Right atrium auricular region (tissue), 2 donors: Measurements from ENCODE around the gene MYO1E. TPM values are rescaled to one million over a fixed set of nuclear protein-coding genes. Genes with fewer than 3 reads are reported as not detected.

ENCODE experiments used
- DNase-seq: peaks from one replicate; pipeline ENCODE4 v3.0.0-alpha.2; 2019; ENCODE audit warnings: low spot score
- H3K27ac ChIP-seq, 2 donors: fragments of 200-600 bp; sonication (generic); 1 replicate in 1 of 2; 2 replicates in 1 of 2; pipeline ENCODE4 v1.5.1; 2016 to 2019
- H3K27me3 ChIP-seq, 2 donors: fragments of 200-600 bp; sonication (generic); one replicate each; pipeline versions ENCODE4 v1.5.1 to v1.6.0; 2017 to 2019
- H3K36me3 ChIP-seq: fragments of 200-600 bp; sonication (generic); one replicate; pipeline ENCODE4 v1.5.1; 2016
- H3K4me1 ChIP-seq, 2 donors: fragments of 200-600 bp; sonication (generic); one replicate each; pipeline versions ENCODE4 v1.5.1 to v1.6.0; 2017 to 2019
- H3K4me3 ChIP-seq, 2 donors: fragments of 200-600 bp; sonication (generic); 1 replicate in 1 of 2; 2 replicates in 1 of 2; pipeline ENCODE4 v1.5.1; 2017 to 2019; ENCODE audit warnings: mild to moderate bottlenecking in 1 of 2, moderate library complexity in 1 of 2
- H3K9me3 ChIP-seq, 2 donors: fragments of 200-600 bp; sonication (generic); one replicate each; pipeline ENCODE4 v1.5.1; 2019
- total RNA-seq, 2 donors: library from RNA; depleted of rRNA; stranded (reverse); fragments of >200 nt; gene quantifications; one replicate each; pipeline ENCODE4 v1.1.0, GENCODE V29; 2016
- TF ChIP-seq, protein P1 (sequence below), 2 donors: fragments of 200-600 bp; sonication (generic); IDR thresholded peaks; one replicate each; pipeline ENCODE4 v1.5.1; 2019; ENCODE audit warnings: antibody characterized with exemption in 2 of 2

The MYO1E gene
- total RNA-seq, 2 donors from 2014 or later = 9.6 to 17.2 TPM

- Histone ChIP-seq H3K36me3 (no peaks in the 10 kb centered on the region), H3K9me3 (no peaks in the 10 kb centered on the region), H3K27me3 (no peaks in the 10 kb centered on the region), H3K27ac (no peak overlapping the region), H3K4me3 (no peak overlapping the region), H3K4me1 (peaks cover 0 to 4% of the 10 kb centered on the region in 2 donors)
- TF ChIP-seq, protein P1, sequence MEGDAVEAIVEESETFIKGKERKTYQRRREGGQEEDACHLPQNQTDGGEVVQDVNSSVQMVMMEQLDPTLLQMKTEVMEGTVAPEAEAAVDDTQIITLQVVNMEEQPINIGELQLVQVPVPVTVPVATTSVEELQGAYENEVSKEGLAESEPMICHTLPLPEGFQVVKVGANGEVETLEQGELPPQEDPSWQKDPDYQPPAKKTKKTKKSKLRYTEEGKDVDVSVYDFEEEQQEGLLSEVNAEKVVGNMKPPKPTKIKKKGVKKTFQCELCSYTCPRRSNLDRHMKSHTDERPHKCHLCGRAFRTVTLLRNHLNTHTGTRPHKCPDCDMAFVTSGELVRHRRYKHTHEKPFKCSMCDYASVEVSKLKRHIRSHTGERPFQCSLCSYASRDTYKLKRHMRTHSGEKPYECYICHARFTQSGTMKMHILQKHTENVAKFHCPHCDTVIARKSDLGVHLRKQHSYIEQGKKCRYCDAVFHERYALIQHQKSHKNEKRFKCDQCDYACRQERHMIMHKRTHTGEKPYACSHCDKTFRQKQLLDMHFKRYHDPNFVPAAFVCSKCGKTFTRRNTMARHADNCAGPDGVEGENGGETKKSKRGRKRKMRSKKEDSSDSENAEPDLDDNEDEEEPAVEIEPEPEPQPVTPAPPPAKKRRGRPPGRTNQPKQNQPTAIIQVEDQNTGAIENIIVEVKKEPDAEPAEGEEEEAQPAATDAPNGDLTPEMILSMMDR (IDR thresholded peaks at IDR 0.05) = no peak
- no peak for DNase-seq
Measured at GRCh38 chr15:59252137-59252536, 120.5 kb downstream of the MYO1E start.

DNA sequence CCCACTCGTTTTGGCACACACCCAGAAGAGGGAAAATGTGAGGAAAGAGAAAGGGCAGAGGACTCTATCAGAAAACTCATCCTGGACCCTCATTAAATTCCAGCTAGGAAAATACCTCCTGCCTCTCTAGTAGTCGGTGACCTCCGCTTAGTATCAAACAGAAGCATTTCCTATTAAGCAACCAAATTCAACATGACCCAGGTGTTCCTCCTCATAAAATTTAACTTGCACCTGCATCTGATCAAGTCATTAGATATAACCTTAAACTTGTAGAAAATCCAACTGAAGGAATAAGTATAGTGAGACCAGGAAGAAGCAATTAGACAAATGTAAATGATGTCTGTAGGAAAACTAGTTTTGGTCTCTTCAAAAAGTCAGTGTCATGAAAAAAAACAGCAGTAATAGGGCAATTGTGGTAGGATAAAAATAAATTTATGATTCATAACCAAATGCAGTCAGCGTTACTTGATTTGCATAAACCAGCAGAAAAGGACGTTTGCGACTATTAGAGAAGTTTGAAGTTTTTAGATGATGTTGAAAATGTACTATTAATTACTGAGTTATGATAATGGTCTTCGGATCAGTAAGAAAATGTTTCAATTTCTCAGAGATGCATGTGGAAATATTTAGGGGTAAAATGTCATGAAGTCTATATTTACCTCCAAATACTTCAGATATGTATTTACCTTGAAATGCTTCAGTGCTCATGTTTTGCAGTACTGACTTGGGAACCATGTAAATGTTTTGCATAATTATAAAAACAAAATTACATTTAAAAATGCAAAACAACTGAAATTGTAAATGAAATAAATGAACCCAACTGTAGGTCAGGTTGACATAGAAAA, 121.4 kb downstream of the MYO1E start:
- no peak for DNase-seq
- Histone ChIP-seq H3K36me3 (no peaks in the 10 kb centered on the region), H3K9me3 (no peaks in the 10 kb centered on the region), H3K4me3 (no peak overlapping the region), H3K4me1 (peaks cover 0 to 4% of the 10 kb centered on the region in 2 donors), H3K27ac (no peak overlapping the region), H3K27me3 (no peaks in the 10 kb centered on the region)
- TF ChIP-seq, protein P1 (IDR thresholded peaks at IDR 0.05) = no peak

GRCh38 chr15:59250249-59250648, 122.4 kb downstream of the MYO1E start:
- no peaks in the 10 kb centered on the region for H3K27me3 ChIP-seq
- no peaks in the 10 kb centered on the region for H3K9me3 ChIP-seq
- H3K27ac ChIP-seq = peak overlapping the region in 1 of 2 donors; percentile 12
- H3K36me3 ChIP-seq = no peaks in the 10 kb centered on the region
- H3K4me3 ChIP-seq = no peak overlapping the region
- H3K4me1 ChIP-seq = peaks cover 0 to 4% of the 10 kb centered on the region in 2 donors
- DNase-seq = no peak
- TF ChIP-seq, protein P1 (IDR thresholded peaks at IDR 0.05) = no peak

- Histone ChIP-seq H3K4me1 (peaks cover 0 to 4% of the 10 kb centered on the region in 2 donors), H3K27me3 (no peaks in the 10 kb centered on the region), H3K4me3 (no peak overlapping the region), H3K27ac (peak overlapping the region in 1 of 2 donors; percentile 12), H3K36me3 (no peaks in the 10 kb centered on the region), H3K9me3 (no peaks in the 10 kb centered on the region)
- TF ChIP-seq, protein P1 (IDR thresholded peaks at IDR 0.05) = no peak
- no peak for DNase-seq
Measured at GRCh38 chr15:59249816-59250215, 122.9 kb downstream of the MYO1E start.

- no peaks in the 10 kb centered on the region for H3K36me3 ChIP-seq
- H3K9me3 ChIP-seq = no peaks in the 10 kb centered on the region
- peaks cover 0 to 4% of the 10 kb centered on the region in 2 donors for H3K4me1 ChIP-seq
- no peak overlapping the region for H3K27ac ChIP-seq
- no peaks in the 10 kb centered on the region for H3K27me3 ChIP-seq
- no peak for DNase-seq
- TF ChIP-seq, protein P1 (IDR thresholded peaks at IDR 0.05) = peak; percentile 35 to 67
- no peak overlapping the region for H3K4me3 ChIP-seq
Measured at GRCh38 chr15:59247364-59247763, 125.3 kb downstream of the MYO1E start.
